Gastrocnemius medialis (tissue), 4 donors: ENCODE measurements around the gene FOXO6. TPM values are rescaled to one million over a fixed set of nuclear protein-coding genes. Genes with fewer than 3 reads are reported as not detected.

ENCODE experiments used
- ATAC-seq, 2 donors: fragments of 150-250 bp; one replicate each; pipeline ENCODE4 v1.9.1; 2016
- DNase-seq, 2 donors: peaks; one replicate each; pipeline ENCODE4 v3.0.0-alpha.2; 2019
- H3K27ac ChIP-seq, 4 donors: fragments of 200-600 bp; sonication (generic); 1 replicate in 1 of 4; 2 replicates in 3 of 4; pipeline ENCODE4 v1.5.1; 2016 to 2018; ENCODE audit warnings: mild to moderate bottlenecking in 2 of 4, moderate library complexity in 1 of 4
- H3K27me3 ChIP-seq, 3 donors: fragments of 200-600 bp; sonication (generic) in 2 of 3; 1 replicate in 1 of 3; 2 replicates in 2 of 3; pipeline versions ENCODE4 v1.5.1 to v1.6.0; 2016 to 2019; ENCODE audit warnings: mild to moderate bottlenecking in 1 of 3, moderate library complexity in 1 of 3
- H3K36me3 ChIP-seq, 2 donors: fragments of 200-600 bp; sonication (generic) in 1 of 2; one replicate each; pipeline ENCODE4 v1.5.1; 2017 to 2018
- H3K4me1 ChIP-seq, 2 donors: fragments of 200-600 bp; sonication (generic) in 1 of 2; one replicate each; pipeline ENCODE4 v1.5.1; 2016 to 2017; ENCODE audit warnings: mild to moderate bottlenecking in 2 of 2
- H3K4me3 ChIP-seq, 4 donors: fragments of 200-600 bp; sonication (generic) in 3 of 4; 1 replicate in 1 of 4; 2 replicates in 3 of 4; pipeline ENCODE4 v1.5.1; 2016 to 2019; ENCODE audit warnings: mild to moderate bottlenecking in 2 of 4
- H3K9me3 ChIP-seq, 3 donors: fragments of 200-600 bp; sonication (generic) in 2 of 3; 1 replicate in 1 of 3; 2 replicates in 2 of 3; pipeline ENCODE4 v1.5.1; 2016 to 2019
- CTCF ChIP-seq, 5 experiments: fragments of 450-650 bp in 3 of 5; fragments of 200-600 bp in 2 of 5; sonication (generic) in 2 of 5; IDR thresholded peaks in 4 of 5; conservative IDR thresholded peaks in 1 of 5; 1 replicate in 4 of 5; 2 replicates in 1 of 5; pipeline ENCODE4 v1.5.1; 2016 to 2019; ENCODE audit warnings: antibody characterized with exemption in 5 of 5, mild to moderate bottlenecking in 3 of 5, moderate library complexity in 3 of 5
- POLR2A ChIP-seq, 2 donors: fragments of 450-650 bp; IDR thresholded peaks; one replicate each; pipeline ENCODE4 v1.6.1; 2017; ENCODE audit warnings: antibody characterized with exemption in 2 of 2, mild to moderate bottlenecking in 2 of 2, moderate library complexity in 2 of 2
- in situ Hi-C, 4 donors: fragments of 200-750 bp; cut with MboI; loops; one replicate each; pipeline versions ENCODE4 v1.15.0 to v1.8.0; 2017; ENCODE audit warnings: low sequenced_read_pairs in 4 of 4
- intact Hi-C: fragments of 100-400 bp; cut with DNase I; formaldehyde crosslinking; loops from one replicate; pipeline ENCODE4 v1.15.1; 2023; ENCODE audit warnings: low total_unique reads
- total RNA-seq, 4 donors: library from RNA; depleted of rRNA; stranded (reverse); fragments of >200 nt; gene quantifications; one replicate each; pipeline versions ENCODE4 v1.1.0 to v1.2.3, GENCODE V29; 2016

Gene FOXO6
- total RNA-seq, 4 donors from 2014 or later: 0.20 to 3.9 (median 0.94) TPM

- in situ Hi-C loops (loop anchor here in 3 of 4 donors (5.0 to 10.0 kb wide), 3 partner anchors 84 to 107 kb away; no protein-coding TSS in a partner anchor), intact Hi-C loops (no loop called here)
- Histone ChIP-seq H3K27ac (no peak overlapping the region), H3K27me3 (no peaks in the 10 kb centered on the region), H3K4me3 (no peak overlapping the region), H3K4me1 (peaks cover 0 to 2% of the 10 kb centered on the region in 2 donors), H3K9me3 (no peaks in the 10 kb centered on the region), H3K36me3 (no peaks in the 10 kb centered on the region)
- no peak for ATAC-seq
- TF ChIP-seq POLR2A (IDR thresholded peaks at IDR 0.05) (no peak), CTCF (IDR thresholded peaks at IDR 0.05 in 4 of 5, conservative IDR thresholded peaks at IDR 0.05 in 1 of 5) (no peak)
- no peak for DNase-seq
These were observed 33.1 kb upstream of the FOXO6 start for GRCh38 chr1:41328001-41328615.

DNA sequence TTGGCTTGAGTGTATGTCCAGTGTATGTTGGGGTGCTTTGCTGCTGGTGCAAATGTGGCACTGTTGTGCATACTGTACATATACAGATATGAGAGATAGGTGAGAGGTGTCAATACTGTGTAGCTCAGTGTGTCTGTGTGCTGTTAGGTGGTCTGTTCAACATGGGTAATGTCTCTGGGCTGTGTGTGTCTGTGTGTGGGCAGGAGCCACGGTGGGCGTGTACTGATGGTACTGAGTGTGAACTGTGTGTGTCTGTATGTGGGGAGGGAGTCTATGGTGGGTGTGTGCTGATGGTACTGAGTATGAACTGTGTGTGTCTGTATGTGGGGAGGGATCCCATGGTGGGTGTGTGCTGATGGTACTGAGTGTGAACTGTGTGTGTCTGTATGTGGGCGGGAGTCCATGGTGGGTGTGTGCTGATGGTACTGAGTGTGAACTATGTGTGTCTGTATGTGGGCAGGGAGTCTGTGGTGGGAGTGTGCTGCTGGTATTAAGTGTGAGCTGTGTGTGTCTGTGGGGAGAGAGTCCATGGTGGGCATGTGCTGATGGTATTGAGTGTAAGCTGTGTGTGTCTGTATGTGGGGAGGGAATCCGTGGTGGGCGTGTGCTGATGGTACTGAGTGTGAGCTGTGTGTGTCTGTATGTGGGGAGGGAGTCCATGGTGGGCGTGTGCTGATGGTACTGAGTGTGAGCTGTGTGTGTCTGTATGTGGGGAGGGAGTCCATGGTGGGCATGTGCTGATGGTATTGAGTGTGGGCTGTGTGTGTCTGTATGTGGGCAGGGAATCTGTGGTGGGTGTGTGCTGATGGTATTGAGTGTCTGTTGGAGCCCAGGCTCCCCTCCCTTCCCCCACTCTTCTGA lies 32.2 kb upstream of the FOXO6 start:
- in situ Hi-C loops: loop anchor here in 3 of 4 donors (5.0 to 10.0 kb wide), 3 partner anchors 83 to 106 kb away; no protein-coding TSS in a partner anchor
- Histone ChIP-seq H3K27ac (no peak overlapping the region), H3K36me3 (no peaks in the 10 kb centered on the region), H3K27me3 (no peaks in the 10 kb centered on the region), H3K4me3 (no peak overlapping the region), H3K4me1 (no peaks in the 10 kb centered on the region), H3K9me3 (no peaks in the 10 kb centered on the region)
- ATAC-seq (no peak), DNase-seq (no peak)
- intact Hi-C loops: no loop called here
- TF ChIP-seq CTCF (IDR thresholded peaks at IDR 0.05 in 4 of 5, conservative IDR thresholded peaks at IDR 0.05 in 1 of 5) (no peak), POLR2A (IDR thresholded peaks at IDR 0.05) (no peak)

DNA sequence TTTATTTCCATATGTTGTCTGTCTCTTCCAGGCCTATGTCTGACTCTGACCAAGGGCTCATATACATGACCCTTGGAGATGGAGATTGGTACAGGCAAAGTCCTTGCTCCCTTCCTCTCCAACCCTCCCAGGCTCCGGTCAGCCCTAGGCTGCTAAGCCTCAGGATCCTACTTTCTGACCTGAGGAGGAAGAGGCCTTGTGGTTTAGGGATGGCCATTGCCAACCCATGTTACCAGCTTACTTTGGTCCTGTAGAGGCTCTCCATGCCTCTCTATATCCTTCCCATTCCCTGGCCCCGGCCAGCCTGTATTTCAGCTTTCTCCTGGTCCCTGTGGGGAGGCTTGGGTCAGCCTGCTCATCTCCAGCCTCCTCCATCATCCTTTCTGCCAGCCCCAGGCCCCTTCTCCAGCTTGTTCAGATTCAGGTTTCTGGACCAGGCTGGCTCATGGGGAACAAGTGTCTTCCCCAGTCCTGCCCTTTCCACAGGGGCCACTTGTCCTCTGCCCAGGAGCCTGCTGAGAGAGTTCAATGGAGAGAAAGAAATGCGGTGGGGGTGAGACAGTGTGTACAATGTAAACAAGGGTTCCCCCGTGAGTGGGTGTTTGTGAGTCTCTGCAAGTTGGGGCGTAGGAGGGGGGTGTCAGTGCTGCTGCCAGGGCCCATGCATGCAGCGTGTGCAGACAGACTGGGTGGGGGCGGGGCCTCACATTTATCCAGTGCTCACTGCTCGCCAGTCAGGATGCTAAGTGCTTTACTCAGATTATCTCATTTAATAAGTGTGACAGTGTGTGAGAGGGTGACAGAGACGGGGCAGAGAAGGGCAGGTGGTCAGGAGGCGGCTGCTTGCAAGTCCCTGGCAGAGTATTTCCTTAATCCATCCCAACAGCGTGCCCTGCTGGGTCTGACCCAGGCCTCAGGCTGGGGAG lies 31.3 kb upstream of the FOXO6 start:
- DNase-seq: no peak
- intact Hi-C loops: no loop called here
- ATAC-seq: no peak
- Histone ChIP-seq H3K36me3 (no peaks in the 10 kb centered on the region), H3K27ac (no peak overlapping the region), H3K4me3 (no peak overlapping the region), H3K27me3 (no peaks in the 10 kb centered on the region), H3K9me3 (no peaks in the 10 kb centered on the region), H3K4me1 (no peaks in the 10 kb centered on the region)
- in situ Hi-C loops: loop anchor here in 3 of 4 donors (5.0 to 10.0 kb wide), 3 partner anchors 82 to 105 kb away; no protein-coding TSS in a partner anchor
- TF ChIP-seq CTCF (IDR thresholded peaks at IDR 0.05 in 4 of 5, conservative IDR thresholded peaks at IDR 0.05 in 1 of 5) (no peak), POLR2A (IDR thresholded peaks at IDR 0.05) (no peak)

- H3K36me3 ChIP-seq: no peaks in the 10 kb centered on the region
- H3K27ac ChIP-seq: no peak overlapping the region
- ATAC-seq: no peak
- no peaks in the 10 kb centered on the region for H3K9me3 ChIP-seq
- intact Hi-C loops (no loop called here), in situ Hi-C loops (no loop called here)
- no peak for DNase-seq
- no peaks in the 10 kb centered on the region for H3K27me3 ChIP-seq
- no peaks in the 10 kb centered on the region for H3K4me1 ChIP-seq
- TF ChIP-seq POLR2A (IDR thresholded peaks at IDR 0.05) (no peak), CTCF (IDR thresholded peaks at IDR 0.05 in 4 of 5, conservative IDR thresholded peaks at IDR 0.05 in 1 of 5) (no peak)
- H3K4me3 ChIP-seq: no peak overlapping the region
These were observed 30.4 kb upstream of the FOXO6 start for GRCh38 chr1:41330588-41331545.
